Thymus (tissue), 11 donors: ENCODE results near the gene ZNF836. TPM values are rescaled to one million over a fixed set of nuclear protein-coding genes. Genes with fewer than 3 reads are reported as not detected.

Experiments
- DNase-seq, 9 donors: peaks; one replicate each; pipeline ENCODE4 v3.0.0-alpha.2; 2013; ENCODE audit warnings: low spot score in 9 of 9, low read depth in 6 of 9, missing footprints in 1 of 9
- H3K27ac ChIP-seq, 2 donors: one replicate each; pipeline ENCODE4 v1.5.1; 2013; ENCODE audit warnings: control low read depth in 1 of 2, low read depth in 1 of 2, low read length in 1 of 2, mild to moderate bottlenecking in 1 of 2, moderate library complexity in 1 of 2
- H3K27me3 ChIP-seq, 2 donors: one replicate each; pipeline ENCODE4 v1.5.1; 2013; ENCODE audit warnings: low read length in 1 of 2; ENCODE audit not compliant: control insufficient read depth in 2 of 2, insufficient read depth in 1 of 2
- H3K36me3 ChIP-seq, 2 donors: one replicate each; pipeline ENCODE4 v1.5.1; 2013; ENCODE audit warnings: low read length in 1 of 2, mild to moderate bottlenecking in 1 of 2, moderate library complexity in 1 of 2; ENCODE audit not compliant: control insufficient read depth in 2 of 2, insufficient read depth in 2 of 2
- H3K4me1 ChIP-seq, 2 donors: one replicate each; pipeline ENCODE4 v1.5.1; 2013; ENCODE audit warnings: low read length in 2 of 2; ENCODE audit not compliant: control insufficient read depth in 2 of 2, insufficient read depth in 2 of 2
- H3K4me3 ChIP-seq, 2 donors: one replicate each; pipeline ENCODE4 v1.5.1; 2013; ENCODE audit warnings: low read length in 2 of 2, control low read depth in 1 of 2, mild to moderate bottlenecking in 1 of 2
- H3K9me3 ChIP-seq, 2 donors: one replicate each; pipeline ENCODE4 v1.5.1; 2013; ENCODE audit warnings: low read length in 1 of 2, mild to moderate bottlenecking in 1 of 2; ENCODE audit not compliant: control insufficient read depth in 2 of 2, insufficient read depth in 1 of 2
- WGBS: extraction: QIAGEN DNeasy Blood & Tissue Kit; methylation state at CpG from one replicate; pipeline ENCODE4 v1.1.7; 2013; 5-methylcytosine and 5-hydroxymethylcytosine counted together
- polyA plus RNA-seq: library from polyadenylated mRNA; stranded (reverse); fragments of 200-250 nt; gene quantifications from one replicate; pipeline ENCODE4 v1.2.3, GENCODE V29; 2013
- total RNA-seq: library from RNA; stranded (reverse); fragments of 120-200 nt; gene quantifications from one replicate; pipeline ENCODE4 v1.2.4, GENCODE V29; 2013
- donor health status: healthy.

ZNF836 gene
- total and polyA plus RNA-seq, 2 donors, result 13.1 to 13.3 TPM

- H3K4me3 ChIP-seq, result peak overlapping the region; percentile 79 to 96
- peaks cover 7 to 12% of the 10 kb centered on the region in 2 donors for H3K36me3 ChIP-seq
- peak in 2 of 9 donors; percentile 18 to 31 for DNase-seq
- peak overlapping the region; percentile 94 to 99 for H3K27ac ChIP-seq
- H3K9me3 ChIP-seq, result no peaks in the 10 kb centered on the region
- WGBS, result 13% methylated on average over 40 of the region's 40 CpGs
- H3K4me1 ChIP-seq, result peaks cover 15 to 19% of the 10 kb centered on the region in 2 donors
- H3K27me3 ChIP-seq, result no peaks in the 10 kb centered on the region
These were observed 19.3 kb upstream of the ZNF836 start for GRCh38 chr19:52190487-52191293.

DNA sequence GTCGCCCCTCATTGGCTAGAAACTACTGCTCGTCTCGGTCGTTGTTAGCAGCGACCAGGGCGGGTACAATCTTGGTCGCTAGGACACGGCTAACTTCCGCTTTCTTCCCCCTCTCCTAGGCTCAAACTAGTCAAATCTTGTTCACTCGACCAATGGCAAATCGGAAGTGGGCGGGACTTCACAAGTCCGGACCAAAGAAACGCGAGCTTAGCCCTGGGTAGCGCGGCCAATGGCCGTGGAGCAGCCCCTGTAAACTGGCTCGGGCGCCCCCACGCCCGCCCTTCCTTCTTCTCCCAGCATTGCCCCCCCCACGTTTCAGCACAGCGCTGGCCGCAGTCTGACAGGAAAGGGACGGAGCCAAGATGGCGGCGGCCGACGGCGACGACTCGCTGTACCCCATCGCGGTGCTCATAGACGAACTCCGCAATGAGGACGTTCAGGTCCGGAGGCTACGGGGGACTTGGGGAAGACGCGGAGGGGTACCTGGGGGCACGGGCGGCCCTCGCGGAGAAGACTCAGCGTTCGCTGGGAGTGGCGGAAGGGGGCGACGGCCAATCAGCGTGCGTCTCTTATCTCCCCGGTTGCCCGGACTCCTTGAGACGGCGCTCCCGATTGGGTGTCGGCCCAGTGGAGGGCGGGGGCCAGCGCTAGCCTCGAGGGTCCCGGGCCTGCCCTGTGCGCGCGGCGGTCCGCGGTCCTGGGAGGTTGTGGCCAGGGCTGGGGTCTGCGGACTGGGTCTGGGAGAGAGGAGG lies 18.5 kb upstream of the ZNF836 start, which contains the start of gene PPP2R1A:
Gene PPP2R1A (plus strand): TSS at position 318 of the 752 bp plus-strand sequence. CDS start 45 bp downstream, at position 363.
- H3K36me3 ChIP-seq, result peaks cover 5 to 11% of the 10 kb centered on the region in 2 donors
- peak within 1 kb of the TSS; percentile 94 to 99 for H3K27ac ChIP-seq
- WGBS, result under 1% methylated on average over 70 of the region's 70 CpGs
- H3K27me3 ChIP-seq, result no peaks in the 10 kb centered on the region
- DNase-seq, result peak; percentile 99 to 100 (median 100)
- no peaks in the 10 kb centered on the region for H3K9me3 ChIP-seq
- H3K4me1 ChIP-seq, result peaks cover 15 to 19% of the 10 kb centered on the region in 2 donors
- peak within 1 kb of the TSS; percentile 79 to 96 for H3K4me3 ChIP-seq

GRCh38 chr19:52188822-52189734 lies 17.7 kb upstream of the ZNF836 start:
- Histone ChIP-seq H3K36me3 (peaks cover 0 to 11% of the 10 kb centered on the region in 2 donors), H3K27ac (peak overlapping the region; percentile 86 to 91), H3K27me3 (no peaks in the 10 kb centered on the region), H3K4me3 (peak overlapping the region; percentile 46 to 50), H3K4me1 (peaks cover 15 to 19% of the 10 kb centered on the region in 2 donors), H3K9me3 (no peaks in the 10 kb centered on the region)
- DNase-seq, result no peak
- WGBS, result 10% methylated on average over 32 of the region's 32 CpGs

- no peaks in the 10 kb centered on the region for H3K9me3 ChIP-seq
- H3K27me3 ChIP-seq, result no peaks in the 10 kb centered on the region
- 97% methylated on average over 1 of the region's 1 CpG for WGBS
- DNase-seq, result no peak
- H3K27ac ChIP-seq, result no peak overlapping the region
- H3K4me1 ChIP-seq, result peaks cover 15 to 19% of the 10 kb centered on the region in 2 donors
- peaks cover 0 to under 1% of the 10 kb centered on the region in 2 donors for H3K36me3 ChIP-seq
- no peak overlapping the region for H3K4me3 ChIP-seq
These were observed 16.0 kb upstream of the ZNF836 start for GRCh38 chr19:52187407-52187806.

DNA sequence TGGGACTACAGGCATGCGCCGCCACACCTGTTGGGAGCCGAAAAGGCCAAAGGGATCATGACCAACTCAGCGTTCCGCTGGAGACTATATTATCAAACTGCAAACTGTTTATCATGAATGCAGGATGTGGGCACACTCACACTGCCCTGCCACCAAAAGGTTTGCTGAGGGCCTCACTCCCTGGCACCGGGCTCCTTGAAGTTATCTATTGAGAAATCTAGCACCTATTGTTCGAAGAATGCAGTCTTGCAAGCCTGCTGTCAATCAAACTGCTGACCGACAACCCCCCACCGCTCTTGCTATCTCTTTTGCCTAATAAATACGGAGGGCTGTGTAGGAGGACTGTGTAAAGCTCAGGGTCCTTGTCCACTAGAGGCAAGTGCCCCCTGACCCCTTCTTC lies 5.2 kb upstream of the ZNF836 start:
- Histone ChIP-seq H3K27ac (no peak overlapping the region), H3K9me3 (peaks cover 2 to 7% of the 10 kb centered on the region in 2 donors), H3K4me3 (no peak overlapping the region), H3K4me1 (peaks cover 0 to 5% of the 10 kb centered on the region in 2 donors), H3K36me3 (no peaks in the 10 kb centered on the region), H3K27me3 (no peaks in the 10 kb centered on the region)
- DNase-seq, result no peak
- 90% methylated on average over 10 of the region's 10 CpGs for WGBS

DNA sequence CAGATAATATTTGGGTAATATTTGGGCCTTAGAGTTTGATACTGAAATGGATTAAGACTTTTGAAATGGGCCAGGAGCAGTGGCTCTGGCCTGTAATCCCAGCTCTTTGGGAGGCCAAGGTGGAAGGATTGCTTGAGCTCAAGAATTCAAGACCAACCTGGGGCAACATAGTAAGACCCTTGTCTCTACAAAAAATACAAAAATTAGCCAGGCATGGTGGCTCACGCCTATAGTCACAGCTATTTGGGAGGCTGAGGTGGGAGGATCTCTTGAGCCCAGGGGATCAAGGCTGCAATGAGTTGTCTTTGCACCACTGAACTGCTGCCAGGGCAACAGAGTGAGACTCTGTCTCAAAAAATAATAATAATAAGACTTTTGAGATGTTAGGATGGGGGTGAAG lies 926 bp upstream of the ZNF836 start:
- H3K36me3 ChIP-seq, result peaks cover 7 to 8% of the 10 kb centered on the region in 2 donors
- no peak overlapping the region for H3K27ac ChIP-seq
- H3K4me1 ChIP-seq, result peaks cover 4 to 9% of the 10 kb centered on the region in 2 donors
- no peaks in the 10 kb centered on the region for H3K27me3 ChIP-seq
- peaks cover 3 to 11% of the 10 kb centered on the region in 2 donors for H3K9me3 ChIP-seq
- no peak for DNase-seq
- no peak overlapping the region for H3K4me3 ChIP-seq
- 100% methylated on average over 1 of the region's 1 CpG for WGBS

DNA sequence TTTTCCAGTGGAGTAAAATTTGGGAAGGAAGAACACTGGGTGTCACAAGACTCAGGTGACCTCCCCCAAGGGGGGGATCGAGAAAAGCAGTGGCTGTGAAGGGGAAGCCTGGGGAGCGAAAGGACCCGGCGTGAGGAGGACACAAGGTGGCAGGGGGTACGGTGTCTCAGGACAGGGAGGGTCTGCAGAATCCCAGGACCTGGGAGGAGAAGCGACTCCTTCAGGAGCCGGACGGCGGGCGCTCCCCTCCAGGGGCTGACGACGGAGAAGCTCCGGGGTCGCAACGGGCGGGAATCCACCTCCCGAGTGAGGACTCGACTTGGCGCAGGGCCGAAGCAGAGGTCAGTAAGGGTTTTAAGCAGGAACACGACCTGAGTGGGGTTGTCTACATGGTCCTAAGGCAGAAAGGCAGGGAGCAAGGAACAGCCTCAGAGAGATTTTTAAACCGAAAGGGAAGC lies 529 bp downstream of the ZNF836 start:
- DNase-seq, result peak in 1 of 9 donors; percentile 6
- peak overlapping the region; percentile 80 to 91 for H3K27ac ChIP-seq

DNA sequence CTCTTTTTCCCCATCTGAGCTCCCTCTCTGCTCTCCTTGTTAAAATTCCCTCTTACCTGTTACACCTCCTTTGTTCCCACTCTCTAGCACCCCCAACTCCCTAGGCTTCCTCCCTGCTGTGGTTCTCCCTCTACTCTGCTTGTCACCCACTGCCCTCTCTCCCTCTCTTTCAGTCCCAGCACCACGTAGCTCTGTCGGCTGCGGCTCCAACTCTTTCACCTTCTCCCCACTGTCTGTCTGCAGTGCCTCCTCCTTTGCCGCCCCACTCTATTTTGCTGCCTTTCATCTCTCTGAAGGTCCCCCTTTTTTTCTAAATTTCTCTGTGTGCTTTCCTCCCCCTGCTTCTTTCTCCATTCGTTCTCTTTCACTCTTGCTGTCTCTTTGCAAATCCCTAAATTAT lies 1.1 kb downstream of the ZNF836 start:
- 22% methylated on average over 5 of the region's 5 CpGs for WGBS
- peak in 1 of 9 donors; percentile 20 for DNase-seq

More for the DNA sequence above, 529 bp downstream of the ZNF836 start:
- no peaks in the 10 kb centered on the region for H3K27me3 ChIP-seq
- H3K4me3 ChIP-seq, result peak overlapping the region; percentile 64 to 93
- H3K9me3 ChIP-seq, result peaks cover 3 to 11% of the 10 kb centered on the region in 2 donors
- peaks cover 7 to 11% of the 10 kb centered on the region in 2 donors for H3K36me3 ChIP-seq
- whole genome bisulfite sequencing, result under 1% methylated on average over 22 of the region's 22 CpGs
- peaks cover 4 to 9% of the 10 kb centered on the region in 2 donors for H3K4me1 ChIP-seq

More for the DNA sequence above, 1.1 kb downstream of the ZNF836 start:
- Histone ChIP-seq H3K4me1 (peaks cover 4 to 9% of the 10 kb centered on the region in 2 donors), H3K36me3 (peaks cover 10 to 15% of the 10 kb centered on the region in 2 donors), H3K4me3 (peak overlapping the region; percentile 64 to 93), H3K27me3 (no peaks in the 10 kb centered on the region), H3K27ac (peak overlapping the region; percentile 17 to 91), H3K9me3 (peaks cover 3 to 11% of the 10 kb centered on the region in 2 donors)
